ENCODE results near the gene DMRT3. TPM values are rescaled to one million over a fixed set of nuclear protein-coding genes. Genes with fewer than 3 reads are reported as not detected.

DMRT3 gene
- polyA plus RNA-seq, 3 donors: not detected

DNA sequence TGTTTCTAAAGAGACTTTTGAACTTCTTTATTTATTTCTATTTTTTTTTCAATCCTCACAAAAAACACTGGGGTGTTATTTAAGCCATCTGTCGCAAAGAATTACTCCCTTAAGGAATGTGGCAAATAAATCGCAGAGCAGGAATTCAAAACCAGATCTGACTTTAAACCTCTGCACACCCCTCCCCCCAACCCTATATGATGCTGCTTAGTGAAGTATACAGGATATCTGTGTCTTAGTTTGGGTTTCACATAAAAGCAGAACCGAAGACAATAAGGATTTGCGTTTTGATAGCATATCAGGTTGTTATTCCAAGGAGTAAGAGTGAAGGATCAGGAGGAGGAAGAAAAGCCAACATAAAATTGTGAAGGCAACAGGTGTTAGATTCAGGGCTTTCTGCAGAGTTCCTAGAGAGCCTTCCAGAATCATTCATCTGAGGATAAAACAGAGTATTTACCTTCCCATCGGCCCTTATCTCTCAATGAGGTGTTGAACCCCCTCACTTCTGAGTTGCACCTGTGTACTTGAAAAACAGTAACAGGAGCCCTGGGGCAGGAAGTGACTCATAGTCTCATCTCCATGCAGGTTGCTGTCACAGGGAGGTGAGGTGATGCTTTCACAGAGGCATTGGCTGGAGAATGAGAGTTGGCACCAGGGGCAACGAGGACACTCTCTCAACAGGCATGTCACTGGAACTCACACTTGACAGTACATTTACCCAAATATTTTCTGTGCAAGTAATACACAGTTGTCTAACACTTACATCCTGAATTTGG lies 33.5 kb upstream of the DMRT3 start:
- Histone ChIP-seq H3K27me3 (ENCODE audit: control insufficient read depth in 2 of 2, insufficient read depth in 2 of 2, low read length in 2 of 2) (peaks cover 40 to 57% of the 10 kb centered on the region in 2 donors), H3K9me3 (replicated peaks in 1 of 2; ENCODE audit: control insufficient read depth in 1 of 2, insufficient read depth in 1 of 2, low read length in 2 of 2) (peaks cover 0 to 11% of the 10 kb centered on the region in 2 donors), H4K20me1 (ENCODE audit: insufficient read depth, low read length) (no peaks in the 10 kb centered on the region), H3K4me2 (replicated peaks; ENCODE audit: extremely low read depth, low read length, poor library complexity, severe bottlenecking) (no peak overlapping the region), H3K4me3 (replicated peaks in 1 of 3; ENCODE audit: low read depth in 2 of 3, low read length in 3 of 3) (no peak overlapping the region), H3K79me2 (ENCODE audit: insufficient read depth, low read length) (no peaks in the 10 kb centered on the region), H2AFZ (ENCODE audit: insufficient read depth, low read depth, low read length, poor library complexity, severe bottlenecking) (no peak overlapping the region), H3K4me1 (ENCODE audit: control insufficient read depth in 1 of 2, insufficient read depth in 2 of 2, low read length in 2 of 2) (no peaks in the 10 kb centered on the region), H3K27ac (ENCODE audit: low read depth in 1 of 2, low read length in 2 of 2) (no peak overlapping the region), H3K9ac (ENCODE audit: insufficient read depth, low read length, poor library complexity, severe bottlenecking) (no peak overlapping the region), H3K36me3 (replicated peaks in 1 of 2; ENCODE audit: control insufficient read depth in 1 of 2, insufficient read depth in 2 of 2, low read length in 2 of 2) (no peaks in the 10 kb centered on the region)
- Mint-ChIP-seq H3K4me3 (peak overlapping the region in 1 of 2 donors; percentile 22), H3K36me3 (no peaks in the 10 kb centered on the region), H3K27me3 (ENCODE audit: low read depth in 3 of 3) (peaks cover 14 to 69% (median 20%) of the 10 kb centered on the region in 3 donors), H3K27ac (no peak overlapping the region), H3K9me3 (peaks cover 3 to 15% (median 10%) of the 10 kb centered on the region in 7 donors), H3K4me1 (no peaks in the 10 kb centered on the region)
- TF ChIP-seq, protein P1, sequence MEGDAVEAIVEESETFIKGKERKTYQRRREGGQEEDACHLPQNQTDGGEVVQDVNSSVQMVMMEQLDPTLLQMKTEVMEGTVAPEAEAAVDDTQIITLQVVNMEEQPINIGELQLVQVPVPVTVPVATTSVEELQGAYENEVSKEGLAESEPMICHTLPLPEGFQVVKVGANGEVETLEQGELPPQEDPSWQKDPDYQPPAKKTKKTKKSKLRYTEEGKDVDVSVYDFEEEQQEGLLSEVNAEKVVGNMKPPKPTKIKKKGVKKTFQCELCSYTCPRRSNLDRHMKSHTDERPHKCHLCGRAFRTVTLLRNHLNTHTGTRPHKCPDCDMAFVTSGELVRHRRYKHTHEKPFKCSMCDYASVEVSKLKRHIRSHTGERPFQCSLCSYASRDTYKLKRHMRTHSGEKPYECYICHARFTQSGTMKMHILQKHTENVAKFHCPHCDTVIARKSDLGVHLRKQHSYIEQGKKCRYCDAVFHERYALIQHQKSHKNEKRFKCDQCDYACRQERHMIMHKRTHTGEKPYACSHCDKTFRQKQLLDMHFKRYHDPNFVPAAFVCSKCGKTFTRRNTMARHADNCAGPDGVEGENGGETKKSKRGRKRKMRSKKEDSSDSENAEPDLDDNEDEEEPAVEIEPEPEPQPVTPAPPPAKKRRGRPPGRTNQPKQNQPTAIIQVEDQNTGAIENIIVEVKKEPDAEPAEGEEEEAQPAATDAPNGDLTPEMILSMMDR (IDR thresholded peaks at IDR 0.05): no peak
- DNase-seq: no peak
- intact Hi-C loops (cut with micrococcal nuclease): no loop called here
- WGBS (ENCODE audit: insufficient coverage): 90% methylated on average over 2 of the region's 6 CpGs

- Mint-ChIP-seq H3K4me3 (no peak overlapping the region), H3K27me3 (ENCODE audit: low read depth in 3 of 3) (peaks cover 27 to 60% (median 33%) of the 10 kb centered on the region in 3 donors), H3K36me3 (no peaks in the 10 kb centered on the region), H3K27ac (no peak overlapping the region), H3K4me1 (no peaks in the 10 kb centered on the region), H3K9me3 (no peaks in the 10 kb centered on the region)
- H3K79me2 ChIP-seq (ENCODE audit: insufficient read depth, low read length): no peaks in the 10 kb centered on the region
- no peak overlapping the region for H3K9ac ChIP-seq (ENCODE audit: insufficient read depth, low read length, poor library complexity, severe bottlenecking)
- no peaks in the 10 kb centered on the region for H3K36me3 ChIP-seq (replicated peaks in 1 of 2; ENCODE audit: control insufficient read depth in 1 of 2, insufficient read depth in 2 of 2, low read length in 2 of 2)
- TF ChIP-seq, protein P1 (IDR thresholded peaks at IDR 0.05): no peak
- no peak overlapping the region for H2AFZ ChIP-seq (ENCODE audit: insufficient read depth, low read depth, low read length, poor library complexity, severe bottlenecking)
- H3K4me1 ChIP-seq (ENCODE audit: control insufficient read depth in 1 of 2, insufficient read depth in 2 of 2, low read length in 2 of 2): no peaks in the 10 kb centered on the region
- no CpG with 5 or more reads among the region's 3 CpGs for WGBS (ENCODE audit: insufficient coverage)
- H4K20me1 ChIP-seq (ENCODE audit: insufficient read depth, low read length): no peaks in the 10 kb centered on the region
- intact Hi-C loops (cut with micrococcal nuclease): no loop called here
- H3K4me3 ChIP-seq (replicated peaks in 1 of 3; ENCODE audit: low read depth in 2 of 3, low read length in 3 of 3): no peak overlapping the region
- H3K27me3 ChIP-seq (ENCODE audit: control insufficient read depth in 2 of 2, insufficient read depth in 2 of 2, low read length in 2 of 2): peaks cover 42 to 49% of the 10 kb centered on the region in 2 donors
- DNase-seq: no peak
- no peak overlapping the region for H3K27ac ChIP-seq (ENCODE audit: low read depth in 1 of 2, low read length in 2 of 2)
- no peaks in the 10 kb centered on the region for H3K9me3 ChIP-seq (replicated peaks in 1 of 2; ENCODE audit: control insufficient read depth in 1 of 2, insufficient read depth in 1 of 2, low read length in 2 of 2)
- no peak overlapping the region for H3K4me2 ChIP-seq (replicated peaks; ENCODE audit: extremely low read depth, low read length, poor library complexity, severe bottlenecking)
Observed at GRCh38 chr9:947985-948384, 28.5 kb upstream of the DMRT3 start.
